AG09309 (cell line): ENCODE data around the gene KRTAP20-4.

Experiments used
- DNase-seq: peaks from one replicate; pipeline ENCODE4 v3.0.0-alpha.2; 2010; ENCODE audit warnings: low read depth
- H3K4me3 ChIP-seq: 2 replicates; pipeline ENCODE4 v1.5.1; 2011; ENCODE audit warnings: mild to moderate bottlenecking, low read depth, low read length, moderate library complexity; ENCODE audit not compliant: control insufficient read depth
- CTCF ChIP-seq: IDR thresholded peaks from 2 replicates; pipeline ENCODE4 v1.5.1; 2011; ENCODE audit warnings: mild to moderate bottlenecking, low read depth, low read length, inconsistent platforms; ENCODE audit not compliant: insufficient read depth, control insufficient read depth; ENCODE audit errors: missing control alignments

KRTAP20-4 gene

GRCh38 chr21:30616125-30616524 lies 4.3 kb upstream of the KRTAP20-4 start, which contains the start of gene KRTAP20-1:
KRTAP20-1 (plus strand) TSS chr21:30616425; CDS start chr21:30616455, 30 bp downstream.
- TF ChIP-seq CTCF, result no peak
- no peak for DNase-seq
- H3K4me3 ChIP-seq, result no peak within 1 kb of the TSS

GRCh38 chr21:30620080-30620479 lies 347 bp upstream of the KRTAP20-4 start:
- no peak for TF ChIP-seq CTCF
- no peak overlapping the region for H3K4me3 ChIP-seq
- DNase-seq, result no peak

GRCh38 chr21:30623362-30623761 lies 2.9 kb downstream of the KRTAP20-4 start:
- no peak for DNase-seq
- TF ChIP-seq CTCF, result no peak
- no peak overlapping the region for H3K4me3 ChIP-seq

- no peak for DNase-seq
These were observed 5.2 kb downstream of the KRTAP20-4 start for GRCh38 chr21:30625449-30626165.

GRCh38 chr21:30628109-30628508 lies 7.7 kb downstream of the KRTAP20-4 start:
- no peak overlapping the region for H3K4me3 ChIP-seq
- DNase-seq, result no peak
- no peak for TF ChIP-seq CTCF

More at GRCh38 chr21:30625449-30626165, 5.2 kb downstream of the KRTAP20-4 start:
- H3K4me3 ChIP-seq, result no peak overlapping the region
- TF ChIP-seq CTCF, result no peak

- no peak overlapping the region for H3K4me3 ChIP-seq
- no peak for TF ChIP-seq CTCF
- no peak for DNase-seq
These were observed 8.8 kb downstream of the KRTAP20-4 start for GRCh38 chr21:30629200-30629599.
